Liver (tissue), 9 donors: ENCODE measurements around the gene RAB34. TPM values are rescaled to one million over a fixed set of nuclear protein-coding genes. Genes with fewer than 3 reads are reported as not detected.

Source experiments
- DNase-seq: peaks from one replicate; pipeline ENCODE4 v3.0.0-alpha.2; 2017; ENCODE audit warnings: low spot score
- H3K27ac ChIP-seq, 2 donors: one replicate each; pipeline ENCODE4 v1.7.0; 2013; ENCODE audit warnings: inconsistent platforms in 2 of 2, low read length in 2 of 2, control low read depth in 1 of 2, low read depth in 1 of 2, mild to moderate bottlenecking in 1 of 2
- H3K27me3 ChIP-seq, 4 donors: one replicate each; pipeline versions ENCODE4 v1.6.1 to v1.7.0; 2013; ENCODE audit warnings: low read length in 3 of 4, inconsistent platforms in 1 of 4, mild to moderate bottlenecking in 1 of 4, moderate library complexity in 1 of 4; ENCODE audit not compliant: control insufficient read depth in 4 of 4, insufficient read depth in 4 of 4
- H3K36me3 ChIP-seq, 4 donors: one replicate each; pipeline versions ENCODE4 v1.6.1 to v1.7.0; 2013; ENCODE audit warnings: low read length in 3 of 4, mild to moderate bottlenecking in 3 of 4, low read depth in 1 of 4, moderate library complexity in 1 of 4; ENCODE audit not compliant: control insufficient read depth in 4 of 4, insufficient read depth in 3 of 4
- H3K4me1 ChIP-seq, 4 donors: one replicate each; pipeline versions ENCODE4 v1.6.1 to v1.7.0; 2013; ENCODE audit warnings: low read length in 3 of 4, mild to moderate bottlenecking in 3 of 4, moderate library complexity in 1 of 4; ENCODE audit not compliant: control insufficient read depth in 4 of 4, insufficient read depth in 4 of 4
- H3K4me3 ChIP-seq, 3 donors: one replicate each; pipeline versions ENCODE4 v1.6.1 to v1.7.0; 2013; ENCODE audit warnings: low read length in 3 of 3, control low read depth in 1 of 3, low read depth in 1 of 3, mild to moderate bottlenecking in 1 of 3
- H3K9ac ChIP-seq, 2 donors: one replicate each; pipeline ENCODE4 v1.7.0; 2013; ENCODE audit warnings: low read length in 2 of 2, mild to moderate bottlenecking in 2 of 2, moderate library complexity in 2 of 2, control low read depth in 1 of 2, low read depth in 1 of 2
- H3K9me3 ChIP-seq, 4 donors: one replicate each; pipeline versions ENCODE4 v1.6.1 to v1.7.0; 2013; ENCODE audit warnings: low read length in 3 of 4; ENCODE audit not compliant: control insufficient read depth in 4 of 4
- EGR1 ChIP-seq, 2 donors: IDR thresholded peaks; 2 replicates each; pipeline ENCODE4 v1.6.1; 2016 to 2018; ENCODE audit warnings: antibody characterized with exemption in 2 of 2, low read depth in 2 of 2
- FOXA1 ChIP-seq: IDR thresholded peaks from 2 replicates; pipeline ENCODE4 v1.6.1; 2016; ENCODE audit warnings: antibody characterized with exemption
- FOXA2 ChIP-seq: IDR thresholded peaks from 2 replicates; pipeline ENCODE4 v1.6.1; 2016; ENCODE audit warnings: antibody characterized with exemption
- GABPA ChIP-seq, 2 donors: IDR thresholded peaks in 1 of 2; conservative IDR thresholded peaks in 1 of 2; 2 replicates each; pipeline ENCODE4 v1.6.1; 2016; ENCODE audit warnings: antibody characterized with exemption in 2 of 2, mild to moderate bottlenecking in 1 of 2, moderate library complexity in 1 of 2
- HNF4A ChIP-seq, 2 donors: conservative IDR thresholded peaks; 2 replicates each; pipeline ENCODE4 v1.6.1; 2016; ENCODE audit warnings: antibody characterized with exemption in 2 of 2, mild to moderate bottlenecking in 2 of 2
- HNF4G ChIP-seq: IDR thresholded peaks from 2 replicates; pipeline ENCODE4 v1.6.1; 2016; ENCODE audit warnings: antibody characterized with exemption
- JUND ChIP-seq, 2 donors: IDR thresholded peaks; 2 replicates each; pipeline ENCODE4 v1.6.1; 2016; ENCODE audit warnings: antibody characterized with exemption in 2 of 2
- NR2F2 ChIP-seq: IDR thresholded peaks from 2 replicates; pipeline ENCODE4 v1.6.1; 2016; ENCODE audit warnings: antibody characterized with exemption
- RAD21 ChIP-seq, 2 donors: IDR thresholded peaks; 2 replicates each; pipeline ENCODE4 v1.6.1; 2016; ENCODE audit warnings: antibody characterized with exemption in 2 of 2, mild to moderate bottlenecking in 2 of 2
- RXRA ChIP-seq, 2 donors: IDR thresholded peaks; 2 replicates each; pipeline ENCODE4 v1.6.1; 2017 to 2018; ENCODE audit warnings: antibody characterized with exemption in 2 of 2, mild to moderate bottlenecking in 1 of 2
- SP1 ChIP-seq: IDR thresholded peaks from 2 replicates; pipeline ENCODE4 v1.6.1; 2018; ENCODE audit warnings: antibody characterized with exemption, mild to moderate bottlenecking
- TAF1 ChIP-seq: conservative IDR thresholded peaks from 2 replicates; pipeline ENCODE4 v1.6.1; 2016; ENCODE audit warnings: antibody characterized with exemption, mild to moderate bottlenecking
- YY1 ChIP-seq: IDR thresholded peaks from 2 replicates; pipeline ENCODE4 v1.6.1; 2016; ENCODE audit warnings: antibody characterized with exemption, mild to moderate bottlenecking
- WGBS: extraction: QIAGEN DNeasy Blood & Tissue Kit; methylation state at CpG from one replicate; pipeline ENCODE4 v1.1.7; 2013; 5-methylcytosine and 5-hydroxymethylcytosine counted together
- polyA plus RNA-seq, 2 donors: library from polyadenylated mRNA; stranded (reverse) in 1 of 2; unstranded in 1 of 2; fragments of 200-250 nt in 1 of 2; fragments of >200 nt in 1 of 2; fragmentation: Nextera tagmentation in 1 of 2; extraction: Ambion mirVana in 1 of 2; gene quantifications; one replicate each; pipeline versions ENCODE4 v1.2.1 to v1.2.3, GENCODE V29; 2013 to 2015
- total RNA-seq, 2 donors: library from RNA; depleted of rRNA; stranded (reverse); fragments of >200 nt; gene quantifications; one replicate each; pipeline ENCODE4 v1.2.3, GENCODE V29; 2014
- TF ChIP-seq, protein P1 (sequence below): IDR thresholded peaks from 2 replicates; pipeline ENCODE4 v1.6.1; 2016; ENCODE audit warnings: antibody characterized with exemption, mild to moderate bottlenecking
- TF ChIP-seq, protein P2 (sequence below): IDR thresholded peaks from 2 replicates; pipeline ENCODE4 v1.6.1; 2016; ENCODE audit warnings: antibody characterized with exemption
- TF ChIP-seq, protein P3 (sequence below): IDR thresholded peaks from 2 replicates; pipeline ENCODE4 v1.6.1; 2016; ENCODE audit warnings: antibody characterized with exemption
- TF ChIP-seq, protein P4 (sequence below): IDR thresholded peaks from 2 replicates; pipeline ENCODE4 v1.6.1; 2016; ENCODE audit warnings: antibody characterized with exemption
- TF ChIP-seq, protein P5 (sequence below): fragments of 150-350 bp; IDR thresholded peaks from 2 replicates; pipeline ENCODE4 v1.5.1; 2017; ENCODE audit warnings: improper control_type of control experiment, low read depth, low read length; ENCODE audit not compliant: missing input control
- donor health status: healthy.
- donor health status: healthy.
- donor health status: healthy.
- donor health status: healthy.
- donor health status: healthy.

The RAB34 gene
- total and polyA plus RNA-seq, 4 donors = 4.5 to 14.3 (median 7.6) TPM

DNA sequence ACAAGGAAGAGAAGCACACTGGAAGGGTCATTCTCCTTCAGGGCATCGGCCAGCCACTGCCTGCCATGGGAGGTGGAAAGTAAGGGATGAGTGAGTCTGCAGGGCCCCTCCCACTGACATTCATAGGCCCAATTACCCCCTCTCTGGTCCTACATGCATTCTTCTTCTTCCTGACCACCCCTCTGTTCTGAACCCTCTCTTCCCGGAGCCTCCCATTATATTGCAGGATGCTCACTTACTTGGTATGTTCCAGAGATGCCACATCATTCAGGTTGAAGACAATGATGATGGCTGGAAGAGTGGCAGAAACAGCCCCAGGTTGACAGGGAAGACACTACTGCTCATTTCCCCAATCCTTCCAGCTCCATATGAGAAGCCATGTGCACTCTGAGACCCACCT, 2.5 kb downstream of the RAB34 start:
- DNase-seq = no peak
- WGBS = 96% methylated on average over 2 of the region's 2 CpGs

More for the DNA sequence above, 2.5 kb downstream of the RAB34 start:
- Histone ChIP-seq H3K36me3 (no peaks in the 10 kb centered on the region), H3K4me3 (no peak overlapping the region), H3K27ac (no peak overlapping the region), H3K27me3 (no peaks in the 10 kb centered on the region), H3K9ac (no peak overlapping the region), H3K4me1 (peaks cover 2 to 23% (median 11%) of the 10 kb centered on the region in 4 donors), H3K9me3 (no peaks in the 10 kb centered on the region)
- TF ChIP-seq HNF4A (conservative IDR thresholded peaks at IDR 0.05) = no peak
- no peak for TF ChIP-seq TAF1
- TF ChIP-seq SP1 = no peak
- TF ChIP-seq, protein P1, sequence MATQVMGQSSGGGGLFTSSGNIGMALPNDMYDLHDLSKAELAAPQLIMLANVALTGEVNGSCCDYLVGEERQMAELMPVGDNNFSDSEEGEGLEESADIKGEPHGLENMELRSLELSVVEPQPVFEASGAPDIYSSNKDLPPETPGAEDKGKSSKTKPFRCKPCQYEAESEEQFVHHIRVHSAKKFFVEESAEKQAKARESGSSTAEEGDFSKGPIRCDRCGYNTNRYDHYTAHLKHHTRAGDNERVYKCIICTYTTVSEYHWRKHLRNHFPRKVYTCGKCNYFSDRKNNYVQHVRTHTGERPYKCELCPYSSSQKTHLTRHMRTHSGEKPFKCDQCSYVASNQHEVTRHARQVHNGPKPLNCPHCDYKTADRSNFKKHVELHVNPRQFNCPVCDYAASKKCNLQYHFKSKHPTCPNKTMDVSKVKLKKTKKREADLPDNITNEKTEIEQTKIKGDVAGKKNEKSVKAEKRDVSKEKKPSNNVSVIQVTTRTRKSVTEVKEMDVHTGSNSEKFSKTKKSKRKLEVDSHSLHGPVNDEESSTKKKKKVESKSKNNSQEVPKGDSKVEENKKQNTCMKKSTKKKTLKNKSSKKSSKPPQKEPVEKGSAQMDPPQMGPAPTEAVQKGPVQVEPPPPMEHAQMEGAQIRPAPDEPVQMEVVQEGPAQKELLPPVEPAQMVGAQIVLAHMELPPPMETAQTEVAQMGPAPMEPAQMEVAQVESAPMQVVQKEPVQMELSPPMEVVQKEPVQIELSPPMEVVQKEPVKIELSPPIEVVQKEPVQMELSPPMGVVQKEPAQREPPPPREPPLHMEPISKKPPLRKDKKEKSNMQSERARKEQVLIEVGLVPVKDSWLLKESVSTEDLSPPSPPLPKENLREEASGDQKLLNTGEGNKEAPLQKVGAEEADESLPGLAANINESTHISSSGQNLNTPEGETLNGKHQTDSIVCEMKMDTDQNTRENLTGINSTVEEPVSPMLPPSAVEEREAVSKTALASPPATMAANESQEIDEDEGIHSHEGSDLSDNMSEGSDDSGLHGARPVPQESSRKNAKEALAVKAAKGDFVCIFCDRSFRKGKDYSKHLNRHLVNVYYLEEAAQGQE = no peak
- TF ChIP-seq FOXA2 = no peak
- TF ChIP-seq, protein P2, sequence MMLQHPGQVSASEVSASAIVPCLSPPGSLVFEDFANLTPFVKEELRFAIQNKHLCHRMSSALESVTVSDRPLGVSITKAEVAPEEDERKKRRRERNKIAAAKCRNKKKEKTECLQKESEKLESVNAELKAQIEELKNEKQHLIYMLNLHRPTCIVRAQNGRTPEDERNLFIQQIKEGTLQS = no peak
- TF ChIP-seq NR2F2 = no peak
- no peak for TF ChIP-seq HNF4G
- TF ChIP-seq, protein P3, sequence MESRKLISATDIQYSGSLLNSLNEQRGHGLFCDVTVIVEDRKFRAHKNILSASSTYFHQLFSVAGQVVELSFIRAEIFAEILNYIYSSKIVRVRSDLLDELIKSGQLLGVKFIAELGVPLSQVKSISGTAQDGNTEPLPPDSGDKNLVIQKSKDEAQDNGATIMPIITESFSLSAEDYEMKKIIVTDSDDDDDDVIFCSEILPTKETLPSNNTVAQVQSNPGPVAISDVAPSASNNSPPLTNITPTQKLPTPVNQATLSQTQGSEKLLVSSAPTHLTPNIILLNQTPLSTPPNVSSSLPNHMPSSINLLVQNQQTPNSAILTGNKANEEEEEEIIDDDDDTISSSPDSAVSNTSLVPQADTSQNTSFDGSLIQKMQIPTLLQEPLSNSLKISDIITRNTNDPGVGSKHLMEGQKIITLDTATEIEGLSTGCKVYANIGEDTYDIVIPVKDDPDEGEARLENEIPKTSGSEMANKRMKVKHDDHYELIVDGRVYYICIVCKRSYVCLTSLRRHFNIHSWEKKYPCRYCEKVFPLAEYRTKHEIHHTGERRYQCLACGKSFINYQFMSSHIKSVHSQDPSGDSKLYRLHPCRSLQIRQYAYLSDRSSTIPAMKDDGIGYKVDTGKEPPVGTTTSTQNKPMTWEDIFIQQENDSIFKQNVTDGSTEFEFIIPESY = no peak
- TF ChIP-seq FOXA1 = no peak
- TF ChIP-seq, protein P4, sequence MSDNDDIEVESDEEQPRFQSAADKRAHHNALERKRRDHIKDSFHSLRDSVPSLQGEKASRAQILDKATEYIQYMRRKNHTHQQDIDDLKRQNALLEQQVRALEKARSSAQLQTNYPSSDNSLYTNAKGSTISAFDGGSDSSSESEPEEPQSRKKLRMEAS = no peak
- TF ChIP-seq RAD21 (IDR thresholded peaks at IDR 0.05) = no peak
- no peak for TF ChIP-seq YY1
- TF ChIP-seq, protein P5, sequence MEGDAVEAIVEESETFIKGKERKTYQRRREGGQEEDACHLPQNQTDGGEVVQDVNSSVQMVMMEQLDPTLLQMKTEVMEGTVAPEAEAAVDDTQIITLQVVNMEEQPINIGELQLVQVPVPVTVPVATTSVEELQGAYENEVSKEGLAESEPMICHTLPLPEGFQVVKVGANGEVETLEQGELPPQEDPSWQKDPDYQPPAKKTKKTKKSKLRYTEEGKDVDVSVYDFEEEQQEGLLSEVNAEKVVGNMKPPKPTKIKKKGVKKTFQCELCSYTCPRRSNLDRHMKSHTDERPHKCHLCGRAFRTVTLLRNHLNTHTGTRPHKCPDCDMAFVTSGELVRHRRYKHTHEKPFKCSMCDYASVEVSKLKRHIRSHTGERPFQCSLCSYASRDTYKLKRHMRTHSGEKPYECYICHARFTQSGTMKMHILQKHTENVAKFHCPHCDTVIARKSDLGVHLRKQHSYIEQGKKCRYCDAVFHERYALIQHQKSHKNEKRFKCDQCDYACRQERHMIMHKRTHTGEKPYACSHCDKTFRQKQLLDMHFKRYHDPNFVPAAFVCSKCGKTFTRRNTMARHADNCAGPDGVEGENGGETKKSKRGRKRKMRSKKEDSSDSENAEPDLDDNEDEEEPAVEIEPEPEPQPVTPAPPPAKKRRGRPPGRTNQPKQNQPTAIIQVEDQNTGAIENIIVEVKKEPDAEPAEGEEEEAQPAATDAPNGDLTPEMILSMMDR = no peak
- no peak for TF ChIP-seq GABPA (IDR thresholded peaks at IDR 0.05 in 1 of 2, conservative IDR thresholded peaks at IDR 0.05 in 1 of 2)
- TF ChIP-seq EGR1 (IDR thresholded peaks at IDR 0.05; ENCODE audit: low read depth in 2 of 2) = no peak
- TF ChIP-seq RXRA (IDR thresholded peaks at IDR 0.05) = no peak
- TF ChIP-seq JUND (IDR thresholded peaks at IDR 0.05) = no peak
